ENCODE results near the gene BDKRB1.

BDKRB1 gene

GRCh38 chr14:96221841-96222240 lies 34.2 kb upstream of the BDKRB1 start:
- no peak for DNase-seq (ENCODE audit: low spot score)
- in situ Hi-C loops (cut with MboI; ENCODE audit: low sequenced_read_pairs, unreplicated experiment) = no loop called here
- TF ChIP-seq, protein P1, sequence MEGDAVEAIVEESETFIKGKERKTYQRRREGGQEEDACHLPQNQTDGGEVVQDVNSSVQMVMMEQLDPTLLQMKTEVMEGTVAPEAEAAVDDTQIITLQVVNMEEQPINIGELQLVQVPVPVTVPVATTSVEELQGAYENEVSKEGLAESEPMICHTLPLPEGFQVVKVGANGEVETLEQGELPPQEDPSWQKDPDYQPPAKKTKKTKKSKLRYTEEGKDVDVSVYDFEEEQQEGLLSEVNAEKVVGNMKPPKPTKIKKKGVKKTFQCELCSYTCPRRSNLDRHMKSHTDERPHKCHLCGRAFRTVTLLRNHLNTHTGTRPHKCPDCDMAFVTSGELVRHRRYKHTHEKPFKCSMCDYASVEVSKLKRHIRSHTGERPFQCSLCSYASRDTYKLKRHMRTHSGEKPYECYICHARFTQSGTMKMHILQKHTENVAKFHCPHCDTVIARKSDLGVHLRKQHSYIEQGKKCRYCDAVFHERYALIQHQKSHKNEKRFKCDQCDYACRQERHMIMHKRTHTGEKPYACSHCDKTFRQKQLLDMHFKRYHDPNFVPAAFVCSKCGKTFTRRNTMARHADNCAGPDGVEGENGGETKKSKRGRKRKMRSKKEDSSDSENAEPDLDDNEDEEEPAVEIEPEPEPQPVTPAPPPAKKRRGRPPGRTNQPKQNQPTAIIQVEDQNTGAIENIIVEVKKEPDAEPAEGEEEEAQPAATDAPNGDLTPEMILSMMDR (IDR thresholded peaks at IDR 0.05; ENCODE audit: borderline replicate concordance, control extremely low read depth, extremely low read depth, insufficient read depth, missing control alignments) = no peak

DNA sequence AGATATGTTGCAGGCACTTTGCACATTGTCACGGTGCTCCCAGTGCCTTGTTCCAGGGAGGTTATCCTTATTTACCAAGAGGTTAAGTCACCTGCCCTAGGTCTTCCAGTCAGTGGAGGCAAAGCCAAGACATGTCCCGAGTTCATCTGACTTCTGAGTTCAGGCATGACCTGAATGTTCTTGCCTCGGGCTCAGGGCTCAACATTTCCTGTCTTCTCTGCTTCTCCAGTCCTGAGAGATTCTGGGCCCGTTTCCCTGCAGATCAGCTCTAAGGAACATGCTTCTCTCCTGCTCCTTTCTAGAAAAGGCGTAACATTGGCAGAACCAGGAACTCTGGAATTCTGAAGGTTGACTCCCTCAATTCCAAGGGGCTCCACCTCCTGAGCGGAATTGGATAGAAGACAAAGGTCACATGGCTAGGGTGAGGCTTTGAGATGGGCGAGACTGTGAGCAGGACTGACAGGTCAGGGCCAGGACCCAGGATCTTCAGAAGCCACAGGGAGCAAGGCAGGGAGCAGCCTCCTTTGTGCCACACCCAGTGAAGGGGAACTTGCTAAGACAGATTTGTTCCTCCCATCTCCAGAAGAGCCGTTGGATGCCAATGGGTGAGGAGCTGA lies 31.4 kb upstream of the BDKRB1 start:
- TF ChIP-seq, protein P1 (IDR thresholded peaks at IDR 0.05; ENCODE audit: borderline replicate concordance, control extremely low read depth, extremely low read depth, insufficient read depth, missing control alignments) = no peak
- in situ Hi-C loops (cut with MboI; ENCODE audit: low sequenced_read_pairs, unreplicated experiment) = no loop called here
- no peak for DNase-seq (ENCODE audit: low spot score)

DNA sequence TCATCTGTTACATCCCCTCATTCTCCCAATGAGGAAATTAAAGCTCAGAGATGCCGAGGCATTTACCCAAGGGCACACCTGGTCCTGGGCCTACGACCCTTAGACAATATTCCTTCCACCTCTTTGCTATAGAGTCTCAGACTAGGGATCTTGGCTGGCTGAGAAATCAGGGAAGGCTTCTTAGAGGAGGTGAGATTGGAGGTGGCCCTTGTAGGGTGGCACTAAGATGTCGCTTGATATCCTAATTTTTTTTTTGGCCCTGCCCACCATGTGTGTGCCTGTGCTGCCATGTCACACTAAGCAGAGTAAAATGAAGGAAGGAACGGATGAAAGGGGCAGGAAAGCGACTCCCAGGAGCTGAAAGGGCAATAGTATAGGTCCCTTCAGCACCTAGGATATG lies 30.8 kb upstream of the BDKRB1 start:
- TF ChIP-seq, protein P1 (IDR thresholded peaks at IDR 0.05; ENCODE audit: borderline replicate concordance, control extremely low read depth, extremely low read depth, insufficient read depth, missing control alignments) = no peak
- in situ Hi-C loops (cut with MboI; ENCODE audit: low sequenced_read_pairs, unreplicated experiment) = no loop called here
- DNase-seq (ENCODE audit: low spot score) = no peak

- no peak for DNase-seq (ENCODE audit: low spot score)
- TF ChIP-seq, protein P1 (IDR thresholded peaks at IDR 0.05; ENCODE audit: borderline replicate concordance, control extremely low read depth, extremely low read depth, insufficient read depth, missing control alignments) = no peak
- in situ Hi-C loops (cut with MboI; ENCODE audit: low sequenced_read_pairs, unreplicated experiment) = no loop called here
Measured at GRCh38 chr14:96225745-96226151, 30.3 kb upstream of the BDKRB1 start.

GRCh38 chr14:96227428-96227827 lies 28.6 kb upstream of the BDKRB1 start:
- in situ Hi-C loops (cut with MboI; ENCODE audit: low sequenced_read_pairs, unreplicated experiment) = no loop called here
- TF ChIP-seq, protein P1 (IDR thresholded peaks at IDR 0.05; ENCODE audit: borderline replicate concordance, control extremely low read depth, extremely low read depth, insufficient read depth, missing control alignments) = no peak

DNA sequence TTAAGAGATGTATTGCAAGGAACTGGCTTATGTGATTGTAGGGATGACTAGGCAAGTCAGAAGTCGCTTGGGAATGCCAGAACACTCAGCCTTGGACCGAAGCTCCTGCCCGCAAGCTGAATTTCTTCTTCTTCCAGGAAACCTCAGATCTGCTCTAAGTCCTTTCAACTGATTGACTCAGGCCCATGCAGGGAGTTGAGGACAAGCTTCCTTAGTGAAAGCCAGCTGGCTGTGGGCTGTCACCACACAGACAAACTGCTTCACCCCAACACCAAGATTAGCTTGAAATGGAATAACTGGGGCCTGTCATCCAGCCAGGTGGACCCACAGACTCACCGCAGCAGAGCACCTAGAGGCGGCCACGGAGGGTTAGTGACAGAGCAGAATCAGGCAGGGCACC lies 26.7 kb upstream of the BDKRB1 start:
- DNase-seq (ENCODE audit: low spot score) = no peak
- TF ChIP-seq, protein P1 (IDR thresholded peaks at IDR 0.05; ENCODE audit: borderline replicate concordance, control extremely low read depth, extremely low read depth, insufficient read depth, missing control alignments) = no peak
- in situ Hi-C loops (cut with MboI; ENCODE audit: low sequenced_read_pairs, unreplicated experiment) = no loop called here

More at GRCh38 chr14:96227428-96227827, 28.6 kb upstream of the BDKRB1 start:
- no peak for DNase-seq (ENCODE audit: low spot score)
